HepG2 (cell line): ENCODE results near the gene KBTBD3.

Experiments
- CREB1 ChIP-seq, 2 experiments: fragments of 450-650 bp in 1 of 2; IDR thresholded peaks; 2 replicates each; pipeline ENCODE4 v1.6.1; 2016 to 2017; ENCODE audit warnings: control low read depth in 1 of 2, mild to moderate bottlenecking in 1 of 2, missing compliant biosample characterization in 1 of 2, missing genetic modification characterization in 1 of 2
- HMGXB3 ChIP-seq: sonication (generic); formaldehyde crosslinking; IDR thresholded peaks from 2 replicates; pipeline ENCODE4 v1.4.0; 2020; ENCODE audit warnings: missing genetic modification reagents, borderline replicate concordance
- JUNB ChIP-seq: sonication (generic); formaldehyde crosslinking; IDR thresholded peaks from 2 replicates; pipeline ENCODE4 v1.8.0; 2022; ENCODE audit warnings: missing genetic modification reagents, mild to moderate bottlenecking, borderline replicate concordance
- JUND ChIP-seq: sonication (generic); formaldehyde crosslinking; IDR thresholded peaks from 2 replicates; pipeline ENCODE4 v1.8.0; 2022; ENCODE audit warnings: mild to moderate bottlenecking, missing genetic modification reagents
- KDM1A ChIP-seq: IDR thresholded peaks from 2 replicates; pipeline ENCODE4 v1.6.1; 2016; ENCODE audit warnings: missing compliant biosample characterization
- RNF2 ChIP-seq: fragments of 450-650 bp; conservative IDR thresholded peaks from 2 replicates; pipeline ENCODE4 v1.6.1; 2016; ENCODE audit warnings: low read depth
- SRF ChIP-seq: IDR thresholded peaks from 2 replicates; pipeline ENCODE4 v1.6.1; 2011; ENCODE audit warnings: mild to moderate bottlenecking, low read depth, low read length, moderate library complexity
- SRSF9 ChIP-seq: fragments of 200-400 bp; formaldehyde crosslinking; IDR thresholded peaks from 2 replicates; pipeline ENCODE4 v1.6.1; 2018; ENCODE audit warnings: borderline replicate concordance, mild to moderate bottlenecking, low read depth, low read length; ENCODE audit not compliant: insufficient read depth, poor library complexity, severe bottlenecking
- TMF1 ChIP-seq: sonication (generic); formaldehyde crosslinking; IDR thresholded peaks from 2 replicates; pipeline ENCODE4 v1.8.1; 2022; ENCODE audit warnings: low read depth, missing genetic modification reagents
- ZNF318 ChIP-seq: sonication (generic); formaldehyde crosslinking; IDR thresholded peaks from 2 replicates; pipeline ENCODE4 v1.4.0; 2020; ENCODE audit warnings: mild to moderate bottlenecking, missing genetic modification reagents

GRCh38 chr11:106031202-106031810 is 45.8 kb downstream of the KBTBD3 start:
- TF ChIP-seq TMF1 (CRISPR knock-in tag) (no peak), SRF (no peak), ZNF318 (no peak), KDM1A (CRISPR knock-in tag) (no peak), JUND (CRISPR knock-in tag) (no peak), SRSF9 (no peak), HMGXB3 (CRISPR knock-in tag) (no peak), RNF2 (no peak), JUNB (no peak), CREB1 (IDR thresholded peaks at IDR 0.05) (no peak), CREB1 (CRISPR knock-in tag; IDR thresholded peaks at IDR 0.05) (no peak)
